GM18867 (cell line): ENCODE results near the gene TMX4.

Experiments used
- ATAC-seq: cut with Tn5 transposase; IDR thresholded peaks from one replicate; pipeline ENCODE4 v1.9.1; 2021; ENCODE audit warnings: mild to moderate bottlenecking, moderate library complexity; ENCODE audit not compliant: unreplicated experiment

Gene TMX4

GRCh38 chr20:8020314-8021079, 936 bp upstream of the TMX4 start:
- peak; percentile 50 for ATAC-seq

DNA sequence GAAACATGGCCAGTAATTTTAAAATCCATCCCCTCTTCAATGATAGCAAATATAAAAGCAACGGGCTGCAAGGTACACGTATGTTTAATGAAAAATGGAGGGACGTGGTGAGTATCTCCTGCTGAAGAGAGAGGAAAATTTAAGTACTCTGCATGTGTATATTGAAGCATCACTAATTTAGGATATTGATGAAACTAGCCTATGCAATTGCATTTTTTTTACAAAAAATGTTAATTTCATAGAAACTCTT, 362 bp upstream of the TMX4 start:
- no peak for ATAC-seq

- ATAC-seq = peak; percentile 62
These were observed 659 bp downstream of the TMX4 start for GRCh38 chr20:8018958-8019245.

- ATAC-seq = no peak
These were observed 6.8 kb downstream of the TMX4 start for GRCh38 chr20:8012724-8013123.

- no peak for ATAC-seq
These were observed 10.8 kb downstream of the TMX4 start for GRCh38 chr20:8008733-8009132.

GRCh38 chr20:8007490-8007889, 12.1 kb downstream of the TMX4 start:
- no peak for ATAC-seq

DNA sequence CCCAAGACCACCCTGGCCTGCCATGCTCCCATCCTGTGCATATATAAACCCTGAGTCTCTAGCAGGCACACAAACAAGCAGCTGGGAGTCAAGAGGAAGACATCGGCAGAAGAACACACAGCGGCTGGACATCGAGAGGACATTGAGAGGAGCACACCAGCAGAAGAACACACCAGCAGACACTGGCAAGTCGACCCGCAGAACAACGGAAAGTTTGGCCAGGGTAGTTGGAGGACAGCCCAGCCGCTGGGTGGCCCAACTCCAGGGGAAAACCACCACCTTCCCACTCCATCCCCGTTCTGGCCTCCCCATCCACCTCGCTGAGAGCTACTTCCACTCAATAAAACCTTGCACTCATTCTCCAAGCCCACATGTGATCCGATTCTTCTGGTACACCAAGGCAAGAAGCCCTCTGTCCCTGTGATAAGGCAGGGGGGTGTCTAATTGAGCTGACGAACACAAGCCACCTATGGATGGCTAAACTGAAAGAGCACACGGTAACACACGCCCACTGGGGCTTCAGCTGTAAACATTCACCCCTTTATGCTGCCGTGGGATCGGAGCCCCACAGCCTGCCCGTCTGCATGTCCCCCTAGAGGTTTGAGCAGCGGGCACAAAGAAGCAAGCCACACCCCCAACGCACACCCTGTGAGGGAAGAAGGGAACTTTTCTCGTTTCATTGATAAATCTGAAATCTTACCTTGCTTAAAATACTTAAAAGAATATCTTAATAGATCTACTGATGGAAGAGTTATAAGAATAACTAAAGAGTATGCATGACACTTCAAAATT, 13.8 kb downstream of the TMX4 start:
- no peak for ATAC-seq

DNA sequence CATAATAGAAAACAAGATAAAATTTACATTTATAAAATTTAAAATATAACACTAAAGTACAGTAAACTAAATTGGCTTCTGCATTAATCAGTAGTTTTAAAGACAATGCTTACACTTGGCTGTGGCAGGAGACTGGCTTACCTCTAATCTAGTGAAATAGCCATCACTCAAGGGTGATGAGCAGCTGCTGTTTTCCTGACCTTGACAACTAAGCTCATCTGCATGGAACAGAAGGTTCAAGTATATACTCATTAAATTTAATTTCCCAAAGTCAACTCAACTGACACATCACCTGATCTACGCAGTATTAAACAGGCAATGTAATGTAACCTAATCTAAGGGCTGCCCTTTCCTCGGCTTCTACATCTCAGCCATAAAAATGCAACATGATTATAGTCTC, 14.5 kb downstream of the TMX4 start:
- ATAC-seq = no peak

DNA sequence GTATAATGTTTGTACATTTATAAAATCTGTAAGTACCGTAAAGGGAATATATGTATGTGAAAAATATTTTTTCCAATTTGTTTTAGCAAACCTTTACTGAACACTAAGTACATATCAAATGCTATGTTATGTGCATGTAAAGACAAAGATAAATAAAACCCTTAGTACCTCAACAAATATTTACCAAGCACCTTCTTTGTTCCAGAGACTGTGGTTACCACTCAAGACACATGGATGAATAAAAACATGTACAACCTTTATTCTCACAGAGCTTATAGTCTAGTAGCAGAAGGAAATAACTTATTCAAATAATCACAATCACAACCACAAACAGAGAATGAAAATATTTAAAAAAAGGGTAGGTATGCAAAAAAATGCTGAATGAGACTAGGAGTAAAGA, 17.5 kb downstream of the TMX4 start:
- ATAC-seq = no peak

DNA sequence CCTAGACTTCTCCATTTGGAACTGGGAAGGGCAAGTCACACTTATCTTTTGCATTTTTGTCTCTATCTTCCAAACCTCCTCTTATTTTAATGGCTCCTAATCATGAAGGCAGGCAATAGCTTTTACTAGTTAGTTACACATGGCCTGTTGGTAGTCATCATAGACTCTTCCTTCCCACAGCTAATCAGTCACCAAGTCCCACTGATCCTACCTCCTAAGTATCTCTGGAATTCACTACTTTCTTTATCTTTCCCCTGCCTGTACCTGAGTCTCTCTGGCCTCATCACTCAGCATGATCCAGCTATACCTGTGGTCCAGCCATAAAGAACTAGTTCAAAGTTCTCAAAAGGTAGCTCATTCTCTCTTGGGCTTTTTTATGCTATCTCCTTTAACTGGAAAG, 18.8 kb downstream of the TMX4 start:
- ATAC-seq = no peak

DNA sequence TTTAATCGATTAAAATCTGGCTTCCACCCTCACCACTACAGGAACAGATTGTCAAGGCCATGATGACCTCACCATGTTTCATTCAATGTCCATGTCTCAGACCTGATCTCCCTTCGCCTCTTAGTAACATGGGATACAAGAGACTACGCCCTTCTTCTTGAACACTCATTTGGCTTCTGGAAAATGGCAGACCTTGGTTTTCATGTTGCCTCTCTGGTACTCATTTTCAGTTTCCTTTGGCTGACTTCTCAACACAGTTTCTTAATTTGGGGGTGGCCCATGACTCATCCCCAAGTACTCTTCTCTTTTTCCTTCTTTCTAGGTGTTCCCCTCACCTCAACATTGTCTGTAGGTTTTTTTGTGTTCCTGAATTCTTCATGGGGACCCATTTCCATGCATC, 22.7 kb downstream of the TMX4 start:
- ATAC-seq = no peak

- ATAC-seq = no peak
These were observed 24.8 kb downstream of the TMX4 start for GRCh38 chr20:7994809-7995208.

DNA sequence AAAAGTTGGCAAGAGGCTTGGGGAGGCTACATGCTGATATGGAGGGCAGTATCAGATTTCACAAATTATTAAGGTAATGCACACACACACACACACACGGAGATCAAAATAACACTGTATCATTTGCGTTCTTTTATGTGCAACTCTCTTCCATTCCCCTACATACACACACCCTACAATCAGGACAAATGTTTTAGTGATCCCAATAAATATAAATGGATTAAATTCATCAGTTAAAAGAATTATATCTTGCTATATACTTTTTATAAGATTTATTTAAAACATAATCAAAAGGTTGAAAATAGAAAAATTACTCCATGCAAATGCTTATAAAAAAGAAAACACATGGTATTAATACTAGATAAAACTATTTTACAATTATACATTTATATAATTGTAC, 25.9 kb downstream of the TMX4 start:
- no peak for ATAC-seq

DNA sequence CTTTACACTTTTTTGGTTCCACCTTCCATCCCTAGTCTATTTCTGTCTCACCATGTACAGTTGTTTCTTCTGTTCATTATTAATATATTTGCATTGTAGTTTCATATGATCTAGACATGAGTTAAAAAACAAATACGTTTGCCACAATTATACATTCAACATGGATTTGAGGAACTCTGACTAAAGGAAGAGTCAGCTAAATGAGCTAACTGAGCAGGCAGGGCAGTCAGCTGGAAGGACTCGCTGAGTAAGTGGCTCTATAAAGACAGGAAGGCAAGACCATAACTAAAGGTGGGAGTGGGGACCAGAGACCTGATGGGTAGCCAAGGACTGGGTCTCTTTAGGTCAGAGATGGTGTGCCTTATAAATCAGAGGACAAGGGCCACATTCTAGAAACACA, 26.3 kb downstream of the TMX4 start:
- ATAC-seq = no peak

GRCh38 chr20:7990385-7990784, 29.2 kb downstream of the TMX4 start:
- no peak for ATAC-seq

DNA sequence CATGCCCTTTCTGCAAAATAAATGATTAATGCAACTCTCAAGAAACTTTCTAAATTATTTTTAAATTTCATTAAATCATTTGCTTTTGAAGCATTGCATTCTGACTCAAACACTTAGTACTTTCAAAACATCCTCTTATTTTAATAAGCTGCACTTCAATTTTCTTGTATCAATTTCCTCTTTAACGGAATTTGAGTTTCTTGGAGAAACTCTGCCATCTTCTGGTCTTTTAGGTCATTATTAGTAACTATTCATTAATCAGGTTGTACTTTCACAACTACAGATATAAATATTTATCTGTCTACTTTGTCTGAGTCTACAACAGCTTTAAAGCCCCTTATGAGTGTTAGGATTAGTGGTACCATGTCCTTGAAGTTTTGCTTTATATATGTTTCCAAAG, 30.2 kb downstream of the TMX4 start:
- ATAC-seq = no peak

GRCh38 chr20:7985916-7986315, 33.6 kb downstream of the TMX4 start:
- ATAC-seq = no peak

DNA sequence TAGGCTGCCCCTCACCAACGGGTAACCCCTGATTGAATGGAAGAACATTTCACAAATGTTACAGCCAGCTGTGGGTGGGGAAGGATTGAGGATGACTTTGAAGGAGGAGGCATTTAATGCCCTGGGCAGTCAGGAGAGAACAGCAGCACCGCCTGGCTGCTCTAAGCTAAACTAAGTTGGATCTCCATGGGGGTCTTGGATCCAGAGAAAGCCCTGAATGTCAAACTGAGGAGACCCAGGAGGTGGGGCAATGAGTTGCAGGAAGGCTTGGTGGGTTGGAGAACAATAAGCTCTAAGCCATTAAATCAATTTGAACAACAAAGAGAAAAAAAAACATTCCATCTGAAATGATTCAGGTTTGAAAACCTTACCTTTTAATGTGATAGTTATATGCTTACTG, 35.4 kb downstream of the TMX4 start:
- ATAC-seq = no peak

- ATAC-seq = no peak
These were observed 38.2 kb downstream of the TMX4 start for GRCh38 chr20:7981374-7981773.

DNA sequence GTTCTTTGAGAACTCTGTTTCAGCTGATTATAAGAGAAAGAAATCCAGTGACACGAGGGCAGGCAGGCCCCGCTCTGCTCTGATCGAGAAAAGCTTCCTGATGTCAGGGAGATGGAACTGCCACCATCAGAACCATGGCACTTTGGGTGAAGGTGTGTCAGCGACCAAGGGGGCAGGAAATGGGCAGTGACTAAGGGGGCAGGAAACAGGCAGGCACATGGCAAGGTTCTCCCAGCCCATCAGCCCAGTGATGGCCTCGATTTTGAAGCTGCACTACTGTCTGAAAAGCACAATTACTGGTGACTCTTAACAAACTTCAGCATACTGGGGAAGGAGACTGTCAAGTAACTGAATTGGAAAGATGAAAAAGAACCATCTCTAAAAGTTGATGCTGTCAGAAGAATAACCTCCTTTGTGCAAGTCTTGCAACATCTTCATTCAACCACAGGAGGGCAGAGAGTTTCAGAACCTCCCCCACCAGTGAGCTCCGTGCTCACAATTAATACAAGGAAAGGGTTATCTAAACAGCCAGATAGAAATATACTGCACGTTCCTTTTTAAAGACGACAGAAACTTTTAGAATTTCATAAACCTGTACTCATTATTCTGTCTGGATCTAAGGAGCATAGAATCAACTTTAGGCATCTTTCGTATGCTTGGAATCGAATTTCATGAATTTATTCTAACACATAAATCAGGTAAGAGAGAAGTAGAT, 39.1 kb downstream of the TMX4 start:
- peak; percentile 84 for ATAC-seq

DNA sequence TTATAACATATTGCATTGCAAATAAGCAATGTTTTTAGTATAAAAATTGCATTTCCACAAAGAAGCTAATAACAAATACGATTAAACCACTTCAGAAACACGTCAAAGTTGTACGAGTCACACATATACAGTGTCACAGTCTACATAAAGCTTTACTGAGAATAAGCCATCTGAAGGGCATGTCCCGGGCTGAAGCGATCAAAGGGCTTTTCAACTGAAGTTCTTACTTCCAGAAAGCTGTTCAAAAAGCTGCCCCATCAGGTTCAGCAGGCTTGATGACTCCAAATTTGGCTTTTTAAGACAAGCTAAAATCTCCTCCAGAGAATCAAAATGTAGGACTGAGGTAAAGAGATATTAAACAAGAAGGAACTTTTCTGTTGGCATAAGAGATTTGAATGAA, 41.9 kb downstream of the TMX4 start:
- no peak for ATAC-seq

DNA sequence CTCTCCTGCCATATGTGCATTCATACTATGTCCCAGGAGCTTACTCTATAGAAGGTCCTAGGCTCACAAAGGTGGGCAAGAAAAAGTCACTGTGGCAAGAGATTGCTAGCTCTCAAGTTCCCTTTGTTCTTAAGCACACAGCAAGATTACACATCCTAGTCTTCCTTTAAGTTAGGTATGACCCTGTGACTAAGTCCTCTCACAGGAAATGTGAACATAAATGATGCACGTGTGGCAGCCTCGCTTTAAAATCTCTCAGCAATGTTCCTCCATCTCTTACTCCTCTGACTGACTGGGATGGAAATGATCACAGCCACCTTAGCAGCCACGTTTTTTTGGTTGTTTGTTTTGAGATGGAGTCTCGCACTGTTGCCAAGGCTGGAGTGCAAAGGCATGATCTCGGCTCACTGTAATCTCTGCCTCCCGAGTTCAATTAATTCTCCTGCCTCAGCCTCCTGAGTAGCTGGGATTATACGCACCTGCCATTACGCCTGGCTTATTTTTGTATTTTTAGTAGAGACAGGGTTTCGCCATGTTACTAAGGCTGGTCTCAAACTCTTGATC, 43.6 kb downstream of the TMX4 start:
- no peak for ATAC-seq
